GM21529 (cell line): ENCODE data around the gene ANGEL1.

Experiments used
- ATAC-seq: cut with Tn5 transposase; IDR thresholded peaks from one replicate; pipeline ENCODE4 v1.9.1; 2021; ENCODE audit not compliant: unreplicated experiment

Gene ANGEL1

DNA sequence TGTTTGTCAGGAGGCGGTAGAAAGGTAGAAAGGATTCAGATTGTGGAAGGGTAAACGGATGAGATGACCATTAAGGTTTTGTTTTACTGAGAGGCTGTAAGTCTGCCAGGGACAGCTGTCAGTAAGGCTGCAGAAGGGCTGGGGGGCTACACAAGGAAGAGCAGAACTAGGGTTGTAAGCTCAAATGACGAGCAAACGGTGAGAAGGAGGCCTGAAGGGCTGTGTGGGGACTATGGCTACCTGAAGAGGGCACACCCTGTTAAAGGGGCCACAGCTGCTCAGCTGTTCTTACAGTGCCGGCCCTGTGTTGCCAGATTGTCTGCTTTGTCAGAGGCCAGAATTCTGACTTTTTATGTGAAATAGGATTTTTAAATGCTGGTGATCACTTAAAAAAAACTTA lies 32.3 kb downstream of the ANGEL1 start:
- ATAC-seq = no peak

- no peak for ATAC-seq
These were observed 32.7 kb downstream of the ANGEL1 start for GRCh38 chr14:76780058-76780345.

DNA sequence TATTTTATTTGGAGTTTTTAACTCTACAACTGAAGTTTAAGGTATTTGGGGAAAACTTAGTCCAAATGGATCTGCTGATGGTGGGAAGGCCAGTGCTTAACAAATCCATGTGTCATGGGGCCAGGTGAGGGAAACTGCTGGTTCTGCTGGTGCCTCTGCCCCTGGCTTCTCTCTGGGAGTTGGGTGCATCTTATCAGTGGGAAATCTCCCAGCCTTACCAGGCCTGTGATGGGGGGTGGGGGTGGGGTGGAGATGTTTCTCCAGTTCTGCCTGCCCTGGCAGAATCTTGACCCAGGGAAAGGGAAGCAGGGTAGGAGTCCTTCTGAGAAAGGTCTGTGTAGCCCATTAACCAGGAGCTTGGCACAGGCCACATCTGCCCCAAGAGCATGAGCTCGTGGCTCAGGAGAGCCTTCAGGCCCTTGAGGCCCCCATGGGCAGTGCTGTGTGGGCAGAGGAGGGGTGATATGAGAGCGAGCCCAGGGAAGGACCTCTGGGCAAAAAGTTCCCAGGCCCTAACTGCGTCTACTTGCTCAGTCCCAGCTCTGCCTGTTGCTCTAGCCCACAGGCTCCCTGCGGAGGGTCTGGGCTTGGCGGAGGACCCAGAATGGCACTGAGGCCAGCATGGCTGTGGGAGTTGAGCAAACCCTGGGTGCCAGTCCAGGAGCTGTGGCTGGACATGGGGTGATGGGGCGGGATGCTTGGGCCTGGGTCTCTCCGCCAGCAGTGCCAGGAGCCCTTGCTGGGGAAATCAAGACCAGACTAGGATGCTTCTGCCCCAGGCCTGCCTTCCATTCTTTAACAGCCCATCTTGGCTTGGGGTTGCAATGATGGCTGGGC lies 33.2 kb downstream of the ANGEL1 start:
- ATAC-seq = no peak

- ATAC-seq = no peak
These were observed 34.0 kb downstream of the ANGEL1 start for GRCh38 chr14:76778546-76779215.

- ATAC-seq = no peak
These were observed 35.0 kb downstream of the ANGEL1 start for GRCh38 chr14:76777721-76778120.

GRCh38 chr14:76776428-76777251 lies 36.0 kb downstream of the ANGEL1 start:
- no peak for ATAC-seq

DNA sequence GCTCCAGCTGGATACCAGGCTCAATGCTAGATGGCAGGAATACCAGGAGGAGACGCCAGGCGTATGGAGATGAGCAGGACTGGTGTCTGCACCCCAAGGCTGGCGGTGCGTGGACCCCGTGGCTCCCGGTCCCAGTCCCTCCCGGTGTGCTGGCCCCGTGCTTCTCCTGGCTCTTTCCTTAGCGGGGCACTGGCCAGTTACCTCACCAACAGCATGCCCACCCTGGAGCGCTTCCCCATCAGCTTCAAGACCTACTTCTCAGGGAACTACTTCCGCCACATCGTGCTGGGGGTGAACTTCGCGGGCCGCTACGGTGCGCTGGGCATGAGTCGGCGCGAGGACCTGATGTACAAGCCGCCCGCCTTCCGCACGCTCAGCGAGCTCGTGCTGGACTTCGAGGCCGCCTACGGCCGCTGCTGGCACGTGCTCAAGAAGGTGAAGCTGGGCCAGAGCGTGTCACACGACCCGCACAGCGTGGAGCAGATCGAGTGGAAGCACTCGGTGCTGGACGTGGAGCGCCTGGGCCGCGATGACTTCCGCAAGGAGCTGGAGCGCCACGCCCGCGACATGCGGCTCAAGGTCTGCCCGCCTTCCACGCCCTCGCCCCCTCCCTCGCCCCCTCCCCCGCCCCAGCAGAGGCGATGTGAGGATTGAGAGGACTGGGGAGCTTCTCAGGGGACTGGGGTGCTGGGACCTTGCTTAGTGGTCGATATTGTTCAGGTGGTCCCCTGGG lies 36.8 kb downstream of the ANGEL1 start:
- ATAC-seq = no peak

DNA sequence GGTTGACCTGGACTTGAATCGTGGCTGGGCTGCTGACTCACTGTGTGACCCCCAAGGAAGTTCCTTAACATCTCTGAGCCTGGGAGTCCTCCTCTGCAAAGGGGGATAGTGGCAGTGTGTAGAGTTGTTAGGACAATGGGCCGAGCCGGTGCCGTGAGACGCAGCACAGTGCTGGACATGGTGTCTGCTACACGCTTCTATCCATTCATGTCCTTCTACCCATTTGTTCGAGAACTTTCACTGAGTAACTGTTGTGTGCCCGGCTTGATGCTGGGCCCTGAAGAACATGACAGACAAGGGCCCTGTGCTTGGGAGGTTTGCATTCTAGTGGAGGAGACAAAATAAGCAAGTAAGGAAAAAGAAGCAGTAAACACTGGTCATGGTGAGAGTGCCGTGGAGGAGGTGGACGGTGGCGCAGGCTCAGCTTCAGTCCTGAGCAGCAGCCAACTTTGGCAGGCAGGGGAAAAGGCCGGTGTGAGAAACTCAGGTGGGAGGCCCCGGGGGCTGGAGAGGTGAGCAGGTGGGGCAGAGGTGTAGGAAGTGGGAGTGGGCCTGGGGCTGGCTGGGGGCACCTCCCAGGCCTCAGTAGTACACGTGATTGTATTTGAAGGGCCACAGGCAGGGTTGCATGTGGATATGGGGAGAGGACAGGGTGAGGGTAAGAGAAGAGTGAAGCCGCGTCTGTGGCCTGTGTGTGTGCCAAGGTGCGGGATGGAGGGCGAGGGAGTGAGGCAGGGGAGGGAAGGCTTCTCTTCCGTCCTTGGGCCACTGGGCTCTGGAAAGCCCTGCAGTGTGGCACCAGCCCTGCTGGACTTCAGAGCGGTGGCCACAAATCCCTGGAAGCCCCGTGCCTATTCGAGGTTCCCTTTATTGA lies 37.6 kb downstream of the ANGEL1 start:
- ATAC-seq = no peak

DNA sequence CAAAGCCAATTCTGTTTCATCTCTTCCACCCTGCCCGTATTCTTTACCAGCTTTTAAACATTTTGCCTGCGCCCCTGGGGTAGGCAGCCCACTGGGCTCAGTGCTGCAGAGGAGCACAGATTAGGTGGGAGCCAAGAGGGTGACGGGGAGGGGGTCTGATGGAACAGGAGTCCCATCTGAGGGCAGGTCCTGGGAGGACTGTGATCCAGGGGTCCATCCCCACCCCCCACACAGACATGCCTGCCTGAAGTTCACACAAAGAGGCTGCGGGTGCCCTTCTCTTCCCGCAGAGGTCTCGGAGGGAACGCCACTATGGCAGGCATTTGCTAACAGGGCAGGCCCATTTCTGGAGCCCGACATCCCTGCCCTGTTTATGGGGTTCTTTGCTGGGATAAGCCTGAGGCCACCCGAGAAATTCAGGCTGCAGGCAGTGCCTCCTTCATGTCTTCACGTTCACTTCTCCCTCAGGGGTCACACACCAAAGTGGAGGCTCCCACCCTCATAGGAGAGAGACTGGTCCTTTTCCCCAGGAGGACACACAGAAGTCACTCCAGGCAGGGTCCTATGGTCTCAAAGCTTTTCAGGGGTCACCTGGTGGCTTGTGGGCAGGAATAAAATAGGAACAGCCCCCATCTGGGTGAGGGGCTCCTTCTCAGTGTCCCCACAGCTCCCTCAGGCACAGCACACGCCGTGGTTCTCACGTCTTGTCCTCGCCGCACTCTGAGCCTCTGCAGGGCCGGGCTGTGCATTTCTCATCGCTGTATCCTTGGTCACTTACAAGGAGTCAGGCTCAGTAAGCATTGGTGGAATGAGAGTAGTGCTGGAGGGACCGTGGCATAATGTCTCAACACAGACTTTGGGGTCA lies 38.5 kb downstream of the ANGEL1 start:
- ATAC-seq = no peak

- no peak for ATAC-seq
These were observed 39.3 kb downstream of the ANGEL1 start for GRCh38 chr14:76773188-76773885.

DNA sequence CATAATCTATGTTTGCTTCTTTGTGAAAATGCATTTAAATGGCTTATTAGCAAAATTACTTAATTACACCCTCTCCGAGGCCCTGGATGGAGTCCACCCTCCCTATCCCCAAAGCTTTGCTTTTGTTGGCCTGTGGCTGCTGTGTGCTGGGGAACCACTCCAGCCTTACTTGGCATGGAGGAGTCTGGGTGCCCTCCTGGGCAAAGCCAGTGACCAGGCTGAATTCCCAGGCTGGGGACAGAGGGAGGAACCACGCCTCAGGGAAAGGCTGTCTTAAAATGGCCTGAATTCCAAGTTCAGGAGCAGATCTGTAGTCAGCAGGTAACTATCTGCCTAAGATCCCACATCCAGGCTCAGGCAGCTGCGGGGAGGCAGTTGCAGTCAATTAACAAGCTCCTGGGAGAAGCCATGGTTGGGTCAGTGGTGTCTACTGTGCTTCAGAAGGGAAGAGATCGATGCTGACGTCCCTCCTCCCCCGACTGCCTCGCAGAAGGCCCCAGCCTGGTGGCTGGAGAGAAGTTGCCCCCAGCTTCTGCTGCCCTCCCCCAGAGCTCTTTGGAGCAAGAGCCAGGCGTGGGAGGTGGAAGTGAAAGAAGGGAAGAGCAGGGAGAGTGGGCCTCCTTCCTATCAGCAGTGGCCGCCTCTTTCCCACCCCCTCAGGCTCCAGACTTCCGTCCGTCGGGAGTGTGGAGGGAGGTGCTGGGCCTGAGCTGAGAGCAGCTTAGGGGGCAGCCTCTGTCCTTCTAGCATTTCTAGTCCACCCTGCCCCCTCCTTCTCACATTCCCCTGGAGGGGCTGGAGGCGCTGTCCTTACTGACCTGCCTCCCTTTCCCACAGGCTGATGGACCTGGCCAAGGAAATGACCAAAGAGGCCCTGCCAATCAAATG lies 40.1 kb downstream of the ANGEL1 start:
- ATAC-seq = no peak

- ATAC-seq = no peak
These were observed 41.2 kb downstream of the ANGEL1 start for GRCh38 chr14:76771437-76771980.

GRCh38 chr14:76770521-76771436 lies 41.9 kb downstream of the ANGEL1 start:
- no peak for ATAC-seq

- ATAC-seq = no peak
These were observed 42.9 kb downstream of the ANGEL1 start for GRCh38 chr14:76769636-76770292.

GRCh38 chr14:76768671-76769500 lies 43.8 kb downstream of the ANGEL1 start:
- no peak for ATAC-seq
